Retinal pigment epithelial cell (primary cell): ENCODE data around the gene TINAGL1.
"Not testable (repeated sequence)": the region's sequence is repeated elsewhere in the genome, so short reads cannot be mapped to it uniquely, and the experiment has no call there.

Experiments used
- DNase-seq: peaks from one replicate; pipeline ENCODE4 v3.0.0-alpha.2; 2010; ENCODE audit warnings: low read depth
- H3K4me3 ChIP-seq: 2 replicates; pipeline ENCODE4 v1.5.1; 2011; ENCODE audit warnings: mild to moderate bottlenecking, low read length, control low read depth, moderate library complexity
- TF ChIP-seq, protein P1 (sequence below): conservative IDR thresholded peaks from 2 replicates; pipeline ENCODE4 v1.5.1; 2011; ENCODE audit warnings: low read depth, low read length, control low read depth, inconsistent platforms

TINAGL1 gene

GRCh38 chr1:31584869-31585735 lies 8.8 kb downstream of the TINAGL1 start:
- TF ChIP-seq, protein P1, sequence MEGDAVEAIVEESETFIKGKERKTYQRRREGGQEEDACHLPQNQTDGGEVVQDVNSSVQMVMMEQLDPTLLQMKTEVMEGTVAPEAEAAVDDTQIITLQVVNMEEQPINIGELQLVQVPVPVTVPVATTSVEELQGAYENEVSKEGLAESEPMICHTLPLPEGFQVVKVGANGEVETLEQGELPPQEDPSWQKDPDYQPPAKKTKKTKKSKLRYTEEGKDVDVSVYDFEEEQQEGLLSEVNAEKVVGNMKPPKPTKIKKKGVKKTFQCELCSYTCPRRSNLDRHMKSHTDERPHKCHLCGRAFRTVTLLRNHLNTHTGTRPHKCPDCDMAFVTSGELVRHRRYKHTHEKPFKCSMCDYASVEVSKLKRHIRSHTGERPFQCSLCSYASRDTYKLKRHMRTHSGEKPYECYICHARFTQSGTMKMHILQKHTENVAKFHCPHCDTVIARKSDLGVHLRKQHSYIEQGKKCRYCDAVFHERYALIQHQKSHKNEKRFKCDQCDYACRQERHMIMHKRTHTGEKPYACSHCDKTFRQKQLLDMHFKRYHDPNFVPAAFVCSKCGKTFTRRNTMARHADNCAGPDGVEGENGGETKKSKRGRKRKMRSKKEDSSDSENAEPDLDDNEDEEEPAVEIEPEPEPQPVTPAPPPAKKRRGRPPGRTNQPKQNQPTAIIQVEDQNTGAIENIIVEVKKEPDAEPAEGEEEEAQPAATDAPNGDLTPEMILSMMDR = no peak
- no peak for DNase-seq
- no peak overlapping the region for H3K4me3 ChIP-seq

DNA sequence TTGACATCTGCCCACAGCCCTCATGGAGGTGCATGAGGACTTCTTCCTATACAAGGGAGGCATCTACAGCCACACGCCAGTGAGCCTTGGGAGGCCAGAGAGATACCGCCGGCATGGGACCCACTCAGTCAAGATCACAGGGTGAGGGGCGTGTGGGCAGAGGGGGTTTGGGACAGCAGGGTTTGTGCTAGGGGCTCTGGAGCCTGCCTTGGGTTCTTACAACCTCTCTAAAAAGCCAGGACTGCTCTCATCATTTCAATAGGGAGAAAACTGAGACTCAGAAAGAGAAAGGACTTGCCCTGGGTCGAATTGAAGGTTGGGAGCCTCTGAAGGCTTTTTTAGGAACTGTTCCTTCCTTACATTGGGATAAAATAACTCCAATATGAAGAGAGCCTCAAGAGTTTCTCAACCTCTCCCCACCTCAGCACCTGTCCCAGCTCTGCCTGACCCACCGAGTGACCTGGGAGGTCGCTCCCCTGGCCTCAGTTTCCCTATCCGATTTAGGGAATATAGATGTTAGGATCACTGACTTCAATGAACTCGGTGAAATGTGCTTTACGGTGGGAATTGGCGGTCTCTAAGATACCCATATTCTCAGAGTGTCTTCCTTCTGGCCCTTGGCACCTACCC lies 9.5 kb downstream of the TINAGL1 start:
- DNase-seq = no peak
- TF ChIP-seq, protein P1 = no peak
- H3K4me3 ChIP-seq = no peak overlapping the region

GRCh38 chr1:31586376-31587327 lies 10.3 kb downstream of the TINAGL1 start:
- no peak for DNase-seq
- TF ChIP-seq, protein P1 = no peak

GRCh38 chr1:31587328-31587699 lies 11.0 kb downstream of the TINAGL1 start:
- DNase-seq, H3K4me3 ChIP-seq: not testable (repeated sequence)

More at GRCh38 chr1:31586376-31587327, 10.3 kb downstream of the TINAGL1 start:
- H3K4me3 ChIP-seq = no peak overlapping the region

DNA sequence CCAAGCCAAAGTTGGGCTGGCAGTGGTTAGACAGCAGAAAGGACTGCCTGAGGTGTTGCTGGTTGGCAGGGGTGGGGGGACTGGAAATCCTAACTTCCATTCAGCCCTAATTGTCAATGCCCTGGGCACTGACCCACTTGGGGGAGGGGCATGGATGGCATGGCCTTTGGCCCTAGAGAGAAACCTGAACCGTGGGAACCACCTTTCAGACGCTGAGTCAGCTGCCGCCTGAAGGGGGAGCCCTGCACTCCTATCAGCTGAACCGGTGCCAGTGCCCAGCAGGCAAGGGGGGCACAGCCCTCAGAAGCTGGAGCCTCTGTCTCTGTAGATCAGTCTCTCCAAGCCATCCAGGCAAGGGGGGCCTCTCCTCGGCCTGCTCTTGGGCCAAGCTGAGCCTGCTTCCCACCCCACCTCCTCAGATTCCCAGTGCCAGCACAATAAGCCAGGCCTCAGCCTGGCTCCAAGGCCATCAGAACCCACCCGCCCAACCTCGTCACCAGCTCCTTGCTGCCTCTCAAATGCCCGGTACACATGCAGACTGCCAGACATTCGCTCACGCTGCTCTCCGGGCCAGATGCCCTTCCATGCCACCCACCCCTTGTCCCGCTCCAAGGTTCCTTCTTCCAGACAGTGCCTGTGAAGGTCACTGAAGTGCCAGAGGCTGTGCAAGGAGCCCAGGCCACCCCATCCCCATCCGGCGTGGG lies 11.6 kb downstream of the TINAGL1 start:
- TF ChIP-seq, protein P1 = peak; percentile 85
- H3K4me3 ChIP-seq = no peak overlapping the region
- peak; percentile 51 for DNase-seq

GRCh38 chr1:31588751-31589515 lies 12.6 kb downstream of the TINAGL1 start:
- TF ChIP-seq, protein P1 = no peak
- no peak for DNase-seq
- no peak overlapping the region for H3K4me3 ChIP-seq
